LNCaP clone FGC (cell line): ENCODE results near the gene SLC25A29.

Source experiments
- DNase-seq: peaks from one replicate; pipeline ENCODE4 v3.0.0-alpha.2; 2011; ENCODE audit warnings: low read depth
- H3K4me3 ChIP-seq: 2 replicates; pipeline ENCODE4 v1.5.1; 2011; ENCODE audit warnings: mild to moderate bottlenecking, low read depth, low read length, control low read depth
- TF ChIP-seq, protein P1 (sequence below): IDR thresholded peaks from 2 replicates; pipeline ENCODE4 v1.5.1; 2012; ENCODE audit warnings: mild to moderate bottlenecking; ENCODE audit not compliant: control insufficient read depth, insufficient read depth; ENCODE audit errors: extremely low read depth

The SLC25A29 gene, protein sequence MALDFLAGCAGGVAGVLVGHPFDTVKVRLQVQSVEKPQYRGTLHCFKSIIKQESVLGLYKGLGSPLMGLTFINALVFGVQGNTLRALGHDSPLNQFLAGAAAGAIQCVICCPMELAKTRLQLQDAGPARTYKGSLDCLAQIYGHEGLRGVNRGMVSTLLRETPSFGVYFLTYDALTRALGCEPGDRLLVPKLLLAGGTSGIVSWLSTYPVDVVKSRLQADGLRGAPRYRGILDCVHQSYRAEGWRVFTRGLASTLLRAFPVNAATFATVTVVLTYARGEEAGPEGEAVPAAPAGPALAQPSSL

DNA sequence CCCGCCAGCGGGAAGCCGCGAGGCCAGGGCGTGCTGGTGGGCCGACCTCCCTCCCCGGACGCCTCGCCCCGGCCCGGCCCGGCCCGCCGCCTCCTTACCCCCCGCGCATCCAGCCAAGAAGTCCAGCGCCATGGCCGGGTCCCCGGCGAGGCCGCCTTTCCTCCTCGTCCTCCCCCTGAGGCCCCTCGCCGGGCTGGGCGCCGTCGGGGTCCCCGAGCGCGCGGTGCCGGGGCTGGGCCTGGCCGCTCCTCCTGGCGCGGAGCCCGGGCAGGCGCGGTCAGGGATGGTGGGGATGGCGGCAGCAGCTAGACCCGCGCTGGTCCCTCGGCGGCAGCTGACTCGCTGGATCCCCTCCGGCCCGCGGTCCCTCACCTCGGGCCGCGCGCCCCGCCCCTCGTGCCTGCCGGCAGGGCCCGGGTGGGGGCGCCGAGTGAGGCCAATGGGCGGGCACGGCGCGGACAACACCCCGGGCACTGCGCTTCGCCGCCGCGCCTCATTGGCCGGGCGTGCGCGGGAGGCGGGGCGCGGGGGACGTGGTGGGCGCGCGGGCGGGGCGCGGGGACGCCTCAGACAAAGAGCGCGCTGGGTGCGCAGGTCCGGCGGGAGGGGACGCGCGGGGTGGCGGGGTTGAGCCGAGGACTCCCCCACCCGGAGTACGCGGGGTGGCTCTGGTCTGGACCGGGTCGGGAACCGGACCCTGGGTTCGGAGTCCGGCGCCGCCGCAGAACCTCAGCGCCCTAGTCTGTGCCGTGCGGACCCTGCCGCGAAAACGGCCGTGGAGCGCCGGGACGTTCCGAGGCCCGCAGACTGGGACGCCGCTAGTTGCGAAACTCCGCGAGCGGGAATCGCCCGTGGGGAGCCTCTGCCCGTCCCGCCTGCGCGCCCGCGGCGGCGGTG is at the start of gene SLC25A29:
Gene SLC25A29 (minus strand): TSS at position 344 of the 897 bp plus-strand sequence. CDS start 212 bp downstream, at position 132.
- TF ChIP-seq, protein P1, sequence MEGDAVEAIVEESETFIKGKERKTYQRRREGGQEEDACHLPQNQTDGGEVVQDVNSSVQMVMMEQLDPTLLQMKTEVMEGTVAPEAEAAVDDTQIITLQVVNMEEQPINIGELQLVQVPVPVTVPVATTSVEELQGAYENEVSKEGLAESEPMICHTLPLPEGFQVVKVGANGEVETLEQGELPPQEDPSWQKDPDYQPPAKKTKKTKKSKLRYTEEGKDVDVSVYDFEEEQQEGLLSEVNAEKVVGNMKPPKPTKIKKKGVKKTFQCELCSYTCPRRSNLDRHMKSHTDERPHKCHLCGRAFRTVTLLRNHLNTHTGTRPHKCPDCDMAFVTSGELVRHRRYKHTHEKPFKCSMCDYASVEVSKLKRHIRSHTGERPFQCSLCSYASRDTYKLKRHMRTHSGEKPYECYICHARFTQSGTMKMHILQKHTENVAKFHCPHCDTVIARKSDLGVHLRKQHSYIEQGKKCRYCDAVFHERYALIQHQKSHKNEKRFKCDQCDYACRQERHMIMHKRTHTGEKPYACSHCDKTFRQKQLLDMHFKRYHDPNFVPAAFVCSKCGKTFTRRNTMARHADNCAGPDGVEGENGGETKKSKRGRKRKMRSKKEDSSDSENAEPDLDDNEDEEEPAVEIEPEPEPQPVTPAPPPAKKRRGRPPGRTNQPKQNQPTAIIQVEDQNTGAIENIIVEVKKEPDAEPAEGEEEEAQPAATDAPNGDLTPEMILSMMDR, result no peak
- peak within 1 kb of the TSS; percentile 76 for H3K4me3 ChIP-seq
- peak; percentile 23 for DNase-seq

DNA sequence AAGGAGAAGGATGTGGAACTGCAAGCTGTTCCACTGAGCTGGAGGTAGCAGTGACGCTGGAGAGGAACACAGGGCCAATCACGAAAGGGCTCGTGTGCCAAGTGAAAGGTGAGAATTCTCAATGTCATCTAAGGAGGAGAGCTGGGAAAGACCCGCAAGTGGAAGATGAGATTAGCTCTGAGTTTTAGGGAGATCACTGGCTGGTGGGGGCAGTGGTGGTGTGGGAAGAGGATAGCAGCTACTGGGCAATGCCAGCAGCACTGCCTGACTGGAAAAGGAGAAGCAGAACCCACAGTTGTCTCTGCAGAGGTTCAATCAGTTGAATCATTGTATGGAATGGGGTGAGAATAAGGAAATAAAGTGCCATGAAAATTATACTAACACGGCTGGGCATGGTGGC is 44.7 kb upstream of the SLC25A29 start:
- no peak for DNase-seq
- TF ChIP-seq, protein P1, result no peak

DNA sequence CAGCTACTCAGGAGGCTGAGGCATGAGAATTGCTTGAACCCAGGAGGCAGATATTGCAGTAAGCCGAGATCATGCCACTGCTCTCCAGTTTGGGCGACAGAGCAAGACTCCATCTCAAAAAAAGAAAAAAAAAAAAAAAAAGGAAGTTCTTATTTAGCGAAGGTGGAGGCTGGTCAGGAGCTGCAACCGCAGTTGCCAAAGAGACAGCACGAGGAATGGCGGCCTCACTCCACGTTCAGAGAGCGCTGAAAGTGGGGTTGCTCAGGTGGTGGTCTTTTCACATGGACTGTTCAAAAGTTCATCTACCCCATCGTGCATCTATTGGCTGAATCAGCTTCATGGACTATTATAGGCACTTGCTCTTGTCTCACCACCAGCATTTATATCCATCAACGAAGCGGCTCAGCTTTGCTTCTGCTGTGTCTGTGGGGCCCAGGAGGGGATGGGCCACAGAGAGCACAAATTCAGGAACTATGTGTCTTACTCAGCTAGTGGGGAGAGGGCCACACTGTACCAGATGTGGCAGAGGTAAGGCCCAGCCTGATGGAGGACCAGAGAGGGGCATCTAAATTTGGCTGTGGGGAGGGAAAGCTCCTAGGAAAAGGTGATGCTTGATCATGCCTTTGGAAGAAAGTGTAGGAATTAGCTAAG is 44.2 kb upstream of the SLC25A29 start:
- H3K4me3 ChIP-seq, result no peak overlapping the region
- DNase-seq, result no peak
- TF ChIP-seq, protein P1, result no peak

More for the DNA sequence above, 44.7 kb upstream of the SLC25A29 start:
- H3K4me3 ChIP-seq, result no peak overlapping the region

DNA sequence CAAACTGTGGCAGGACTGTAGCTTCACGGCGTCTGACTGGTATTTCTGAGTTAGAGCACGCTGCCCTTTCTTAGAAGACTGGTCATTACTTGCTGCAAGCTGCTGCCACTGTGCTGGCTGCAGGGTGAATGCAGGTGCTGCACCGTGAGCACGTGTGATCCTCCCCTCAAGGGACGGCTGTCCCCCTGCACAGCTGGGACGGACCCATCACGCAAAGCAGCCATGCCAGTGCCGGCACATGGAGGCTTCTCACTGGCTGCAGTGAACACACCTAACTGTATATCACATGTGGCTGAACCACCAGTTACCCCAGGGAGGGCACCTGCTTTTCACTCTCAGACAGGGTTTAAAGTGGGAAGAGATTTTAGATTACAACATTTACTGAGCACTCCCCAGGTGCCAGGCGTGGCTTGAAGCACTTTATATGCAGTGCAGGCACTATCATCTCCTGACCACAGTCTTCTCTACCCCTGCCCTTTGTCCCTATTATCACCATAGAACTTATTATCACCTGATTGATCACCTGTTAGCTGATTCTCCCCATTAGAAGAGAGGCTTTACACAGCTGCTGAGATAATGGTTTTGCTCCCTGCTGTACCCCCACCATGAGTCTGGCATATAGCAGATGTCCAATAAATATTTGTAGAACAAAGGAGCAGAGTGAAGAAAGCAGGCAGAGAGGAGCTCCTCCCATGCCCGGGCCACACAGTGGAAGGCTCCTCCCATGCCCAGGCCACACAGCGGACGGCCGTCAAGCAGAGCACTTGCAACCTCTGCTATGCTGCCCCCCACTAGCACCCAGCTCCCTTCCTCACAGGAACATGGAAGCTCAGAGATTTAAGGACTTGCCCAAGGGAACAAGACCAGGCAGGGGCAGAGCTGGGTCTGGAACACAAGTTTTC is 42.8 kb upstream of the SLC25A29 start:
- TF ChIP-seq, protein P1, result no peak
- no peak for DNase-seq
- no peak overlapping the region for H3K4me3 ChIP-seq

DNA sequence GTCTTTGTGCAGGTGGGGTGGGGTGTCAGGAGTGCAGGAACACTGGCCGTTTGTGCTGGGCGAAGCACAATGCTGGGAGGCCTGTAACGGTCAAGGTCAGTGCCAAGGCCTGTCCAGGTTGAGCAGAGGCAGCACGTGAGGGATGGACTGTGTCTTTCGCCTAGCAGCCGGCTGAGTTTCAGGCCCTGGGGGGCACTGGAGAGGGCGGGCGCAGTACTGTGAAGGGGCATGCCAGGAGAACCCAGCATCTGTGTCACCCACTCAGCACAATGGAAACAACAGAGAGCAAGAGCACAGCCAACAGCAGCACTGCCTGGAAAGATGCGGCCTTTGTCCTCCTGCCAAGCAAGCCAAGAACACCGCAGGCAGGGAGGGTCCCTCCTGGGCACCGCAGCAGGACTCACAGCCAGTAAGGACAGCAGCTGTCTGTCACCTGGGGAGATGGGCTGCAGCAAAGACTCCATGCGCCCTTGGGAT is 42.0 kb upstream of the SLC25A29 start:
- TF ChIP-seq, protein P1, result no peak
- DNase-seq, result no peak
- H3K4me3 ChIP-seq, result no peak overlapping the region
